H9 (cell line): ENCODE results near the gene EDAR. TPM values are rescaled to one million over a fixed set of nuclear protein-coding genes. Genes with fewer than 3 reads are reported as not detected.

Experiments
- DNase-seq: peaks from one replicate; pipeline ENCODE4 v3.0.0-alpha.2; 2017
- H2AFZ ChIP-seq: one replicate; pipeline ENCODE4 v1.6.1; 2013; ENCODE audit warnings: mild to moderate bottlenecking, low read length, control low read depth, moderate library complexity
- H2AK5ac ChIP-seq: 2 replicates; pipeline ENCODE4 v1.6.1; 2013; ENCODE audit warnings: low read length, control low read depth, mixed read lengths; ENCODE audit not compliant: insufficient read length
- H2BK120ac ChIP-seq: one replicate; pipeline ENCODE4 v1.6.1; 2013; ENCODE audit warnings: low read depth, mild to moderate bottlenecking, low read length, control low read depth, inconsistent platforms; ENCODE audit not compliant: poor library complexity, severe bottlenecking
- H2BK12ac ChIP-seq: 2 replicates; pipeline ENCODE4 v1.6.1; 2013; ENCODE audit warnings: low read length, control low read depth, mixed read lengths, low read depth; ENCODE audit not compliant: insufficient read length
- H2BK15ac ChIP-seq: 2 replicates; pipeline ENCODE4 v1.6.1; 2013; ENCODE audit warnings: low read depth, low read length, control low read depth
- H2BK20ac ChIP-seq: one replicate; pipeline ENCODE4 v1.6.1; 2013; ENCODE audit warnings: low read depth, mild to moderate bottlenecking, low read length, control low read depth, inconsistent platforms; ENCODE audit not compliant: poor library complexity, severe bottlenecking
- H2BK5ac ChIP-seq: 2 replicates; pipeline ENCODE4 v1.6.1; 2013; ENCODE audit warnings: low read length, control low read depth, mixed read lengths; ENCODE audit not compliant: insufficient read length
- H3K14ac ChIP-seq: 2 replicates; pipeline ENCODE4 v1.6.1; 2013; ENCODE audit warnings: low read length, control low read depth; ENCODE audit not compliant: insufficient read depth
- H3K18ac ChIP-seq: 2 replicates; pipeline ENCODE4 v1.6.1; 2013; ENCODE audit warnings: low read depth, mild to moderate bottlenecking, mixed read lengths, low read length, control low read depth; ENCODE audit not compliant: insufficient read length
- H3K23ac ChIP-seq: 2 replicates; pipeline ENCODE4 v1.6.1; 2013; ENCODE audit warnings: low read length, control low read depth, mixed read lengths, low read depth; ENCODE audit not compliant: insufficient read length
- H3K23me2 ChIP-seq: 2 replicates; pipeline ENCODE4 v1.6.1; 2013; ENCODE audit warnings: low read depth, mild to moderate bottlenecking, mixed read lengths, low read length, control low read depth; ENCODE audit not compliant: insufficient read length, poor library complexity, severe bottlenecking
- H3K27ac ChIP-seq: 2 replicates; pipeline ENCODE4 v1.5.1; 2013; ENCODE audit warnings: low read length, control low read depth, mixed read lengths, low read depth; ENCODE audit not compliant: insufficient read length
- H3K27me3 ChIP-seq: 2 replicates; pipeline ENCODE4 v1.6.1; 2013; ENCODE audit warnings: low read length, control low read depth, inconsistent platforms; ENCODE audit not compliant: insufficient read depth
- H3K4ac ChIP-seq: 2 replicates; pipeline ENCODE4 v1.6.1; 2013; ENCODE audit warnings: low read depth, mild to moderate bottlenecking, control low read depth, inconsistent platforms, low read length, moderate library complexity
- H3K4me1 ChIP-seq: 2 replicates; pipeline ENCODE4 v1.6.1; 2013; ENCODE audit warnings: low read length, control low read depth, inconsistent platforms; ENCODE audit not compliant: insufficient read depth
- H3K4me2 ChIP-seq: 2 replicates; pipeline ENCODE4 v1.6.1; 2013; ENCODE audit warnings: low read length, control low read depth, mixed read lengths; ENCODE audit not compliant: insufficient read length, insufficient read depth
- H3K56ac ChIP-seq: 2 replicates; pipeline ENCODE4 v1.6.1; 2013; ENCODE audit warnings: low read depth, mild to moderate bottlenecking, mixed read lengths, low read length, control low read depth; ENCODE audit not compliant: insufficient read length
- H3K79me1 ChIP-seq: 2 replicates; pipeline ENCODE4 v1.6.1; 2013; ENCODE audit warnings: low read depth, mild to moderate bottlenecking, moderate library complexity, low read length, control low read depth, inconsistent platforms; ENCODE audit not compliant: insufficient read depth, poor library complexity, severe bottlenecking
- H3K79me2 ChIP-seq: 2 replicates; pipeline ENCODE4 v1.6.1; 2013; ENCODE audit warnings: low read length, control low read depth, inconsistent platforms; ENCODE audit not compliant: insufficient read depth
- H3K9ac ChIP-seq: 2 replicates; pipeline ENCODE4 v1.6.1; 2013; ENCODE audit warnings: low read length, control low read depth, mixed read lengths; ENCODE audit not compliant: insufficient read length; ENCODE audit errors: extremely low read depth
- H3K9me3 ChIP-seq: one replicate; pipeline ENCODE4 v1.6.1; 2013; ENCODE audit warnings: low read depth, low read length, inconsistent platforms; ENCODE audit not compliant: control insufficient read depth
- H3T11ph ChIP-seq: one replicate; pipeline ENCODE4 v1.6.1; 2013; ENCODE audit warnings: mild to moderate bottlenecking, low read length, control low read depth, inconsistent platforms
- H4K20me1 ChIP-seq: one replicate; pipeline ENCODE4 v1.6.1; 2013; ENCODE audit not compliant: control insufficient read depth, insufficient read length, insufficient read depth
- H4K5ac ChIP-seq: 2 replicates; pipeline ENCODE4 v1.6.1; 2013; ENCODE audit warnings: low read depth, mild to moderate bottlenecking, mixed read lengths, low read length, control low read depth; ENCODE audit not compliant: insufficient read length
- H4K8ac ChIP-seq: replicated peaks from 2 replicates; pipeline ENCODE4 v1.6.1; 2013; ENCODE audit warnings: low read length, control low read depth, mixed read lengths, low read depth; ENCODE audit not compliant: insufficient read length
- H4K91ac ChIP-seq: 2 replicates; pipeline ENCODE4 v1.6.1; 2013; ENCODE audit warnings: low read depth, mild to moderate bottlenecking, moderate library complexity, mixed read lengths, low read length, control low read depth; ENCODE audit not compliant: insufficient read length
- H3K27ac Mint-ChIP-seq, 3 experiments: 2 replicates in 2 of 3; 3 replicates in 1 of 3; pipeline ENCODE4 v1.8.0; 2020 to 2021; ENCODE audit warnings: mixed read lengths in 3 of 3, mild to moderate bottlenecking in 1 of 3, moderate library complexity in 1 of 3
- H3K27me3 Mint-ChIP-seq: 2 replicates; pipeline ENCODE4 v1.8.0; 2021; ENCODE audit warnings: low read depth, mild to moderate bottlenecking, moderate library complexity, mixed read lengths
- H3K36me3 Mint-ChIP-seq, 3 experiments: 2 replicates in 2 of 3; 3 replicates in 1 of 3; pipeline ENCODE4 v1.8.0; 2020 to 2021; ENCODE audit warnings: low read depth in 3 of 3, mixed read lengths in 3 of 3; ENCODE audit not compliant: insufficient read depth in 1 of 3
- H3K4me1 Mint-ChIP-seq, 2 experiments: 2 replicates each; pipeline ENCODE4 v1.8.0; 2020; ENCODE audit warnings: mixed read lengths in 2 of 2
- H3K4me3 Mint-ChIP-seq, 2 experiments: 2 replicates in 1 of 2; 3 replicates in 1 of 2; pipeline ENCODE4 v1.8.0; 2020 to 2021; ENCODE audit warnings: mild to moderate bottlenecking in 2 of 2, mixed read lengths in 2 of 2, moderate library complexity in 1 of 2
- H3K9me3 Mint-ChIP-seq, 2 experiments: 2 replicates in 1 of 2; 3 replicates in 1 of 2; pipeline ENCODE4 v1.8.0; 2020; ENCODE audit warnings: mild to moderate bottlenecking in 2 of 2, mixed read lengths in 2 of 2, moderate library complexity in 1 of 2
- CTCF ChIP-seq: fragments of 200-600 bp; sonication (generic); conservative IDR thresholded peaks from 3 replicates; pipeline ENCODE4 v1.8.0; 2021; ENCODE audit warnings: antibody characterized with exemption, mild to moderate bottlenecking
- WGBS: extraction: QIAGEN DNeasy Blood & Tissue Kit; methylation state at CpG from one replicate; pipeline ENCODE4 v1.1.7; 2013; ENCODE audit warnings: missing lambda C conversion rate, low lambda C conversion rate, mixed read lengths; ENCODE audit not compliant: insufficient read length; ENCODE audit errors: extremely low coverage; 5-methylcytosine and 5-hydroxymethylcytosine counted together
- total RNA-seq: library from RNA; stranded (reverse); gene quantifications from 2 replicates; pipeline ENCODE4 v1.2.1, GENCODE V29; 2021

The EDAR gene
- total RNA-seq, 1 experiment from 2014 or later = not detected

- no CpG with 5 or more reads among the region's 7 CpGs for WGBS
- Histone ChIP-seq H3K9me3 (no peaks in the 10 kb centered on the region), H2BK15ac (no peak overlapping the region), H4K8ac (no peak overlapping the region), H4K91ac (no peak overlapping the region), H4K5ac (no peak overlapping the region), H2BK12ac (no peak overlapping the region), H3K14ac (no peak overlapping the region), H3K79me1 (no peaks in the 10 kb centered on the region), H3K27ac (no peak overlapping the region), H3K23ac (no peak overlapping the region), H3K4ac (no peak overlapping the region), H2AFZ (no peak overlapping the region), H3K4me2 (no peak overlapping the region), H2AK5ac (no peak overlapping the region), H4K20me1 (no peaks in the 10 kb centered on the region), H2BK20ac (no peak overlapping the region), H3K9ac (no peak overlapping the region), H3K56ac (no peak overlapping the region), H2BK5ac (no peak overlapping the region), H3K4me1 (no peaks in the 10 kb centered on the region; the same call in 1 of the 2 replicates), H3T11ph (no peak overlapping the region), H3K27me3 (no peaks in the 10 kb centered on the region), H3K79me2 (no peaks in the 10 kb centered on the region), H3K23me2 (no peaks in the 10 kb centered on the region), H3K18ac (no peak overlapping the region), H2BK120ac (no peak overlapping the region)
- Mint-ChIP-seq H3K4me1 (peaks cover 23 to 31% of the 10 kb centered on the region in 2 experiments), H3K27me3 (peaks cover 42% of the 10 kb centered on the region), H3K4me3 (no peak overlapping the region), H3K9me3 (peaks cover 0 to 3% of the 10 kb centered on the region in 2 experiments; a peak in 1 of 5 replicates), H3K36me3 (no peaks in the 10 kb centered on the region), H3K27ac (no peak overlapping the region; a peak in 1 of 7 replicates)
- DNase-seq = no peak
- TF ChIP-seq CTCF = no peak
Observed at GRCh38 chr2:109020217-109020637, 31.2 kb upstream of the EDAR start.
